ENCODE results near the gene CDHR4.
"Not testable (repeated sequence)": the region's sequence is repeated elsewhere in the genome, so short reads cannot be mapped to it uniquely, and the experiment has no call there.

Gene CDHR4

DNA sequence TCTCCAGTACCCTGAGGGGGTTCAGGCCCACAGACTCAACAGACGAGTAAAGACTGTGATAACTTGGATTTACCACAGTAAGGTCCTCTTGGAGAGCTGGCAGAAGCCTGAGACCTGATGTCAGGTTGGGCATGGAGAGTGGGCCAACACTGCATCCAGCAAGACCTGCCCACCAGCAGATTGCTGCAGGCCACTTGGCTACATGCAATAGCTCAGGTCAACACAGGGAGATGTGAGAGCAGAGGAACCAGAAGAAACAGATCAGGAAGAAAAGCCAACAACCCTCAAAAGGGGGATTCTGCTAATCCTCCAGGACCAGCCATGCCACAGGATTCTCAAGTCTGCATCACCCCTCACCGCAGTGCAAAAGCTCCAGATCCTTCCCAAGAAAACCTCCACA, 11.6 kb downstream of the CDHR4 start:
- H3K4me1 ChIP-seq (ENCODE audit: control insufficient read depth, insufficient read depth, low read length): peaks cover 3% of the 10 kb centered on the region
- H3K36me3 ChIP-seq (ENCODE audit: control insufficient read depth, insufficient read depth, low read length): no peaks in the 10 kb centered on the region
- no peak for DNase-seq (ENCODE audit: low read depth, low spot score)
- H3K9me3 ChIP-seq (ENCODE audit: control insufficient read depth, insufficient read depth, low read length): no peaks in the 10 kb centered on the region
- no peaks in the 10 kb centered on the region for H3K27me3 ChIP-seq (ENCODE audit: control insufficient read depth, insufficient read depth, low read length)
- H3K4me3 ChIP-seq (ENCODE audit: low read length): no peak overlapping the region
- no peak overlapping the region for H3K27ac ChIP-seq (ENCODE audit: low read length)
- WGBS (ENCODE audit: insufficient coverage, insufficient read length): no CpG with 5 or more reads among the region's 2 CpGs

DNA sequence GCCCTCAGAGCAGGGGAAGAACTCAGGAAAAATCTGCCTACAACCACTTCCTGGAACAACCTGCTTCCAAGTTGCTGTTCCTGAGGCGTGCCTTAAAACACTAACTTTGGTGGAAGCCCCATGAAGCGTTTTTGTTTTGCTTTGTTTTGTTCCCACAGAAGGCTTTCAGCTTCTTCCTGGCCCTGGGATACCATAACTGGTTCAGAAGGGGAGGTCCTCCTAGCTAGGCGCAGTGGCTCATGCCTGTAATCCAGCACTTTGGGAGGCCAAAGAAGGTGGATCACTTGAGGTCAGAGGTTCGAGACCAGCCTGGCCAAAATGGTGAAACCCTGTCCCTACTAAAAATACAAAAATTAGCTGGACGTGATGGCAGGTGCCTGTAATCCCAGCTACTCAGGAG, 12.1 kb downstream of the CDHR4 start:
- Histone ChIP-seq H3K27me3 (ENCODE audit: control insufficient read depth, insufficient read depth, low read length) (no peaks in the 10 kb centered on the region), H3K36me3 (ENCODE audit: control insufficient read depth, insufficient read depth, low read length) (no peaks in the 10 kb centered on the region), H3K9me3 (ENCODE audit: control insufficient read depth, insufficient read depth, low read length) (no peaks in the 10 kb centered on the region), H3K4me3 (ENCODE audit: low read length) (no peak overlapping the region), H3K4me1 (ENCODE audit: control insufficient read depth, insufficient read depth, low read length) (peaks cover 3% of the 10 kb centered on the region), H3K27ac (ENCODE audit: low read length) (no peak overlapping the region)
- no peak for DNase-seq (ENCODE audit: low read depth, low spot score)
- no CpG with 5 or more reads among the region's 5 CpGs for WGBS (ENCODE audit: insufficient coverage, insufficient read length)

DNA sequence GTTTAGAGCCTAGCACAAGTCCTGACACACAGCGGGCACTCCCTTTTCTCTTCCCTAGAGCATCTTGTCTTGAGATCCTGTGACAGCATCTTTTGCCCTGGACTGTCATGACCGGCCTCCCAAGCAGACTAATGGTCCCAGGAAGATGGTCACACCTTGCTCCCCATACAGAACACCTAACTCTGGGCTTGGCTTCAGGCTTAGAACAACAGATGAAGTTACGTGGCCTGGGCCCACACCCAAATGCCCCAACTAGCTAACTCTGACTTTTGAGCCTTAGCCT, 12.6 kb downstream of the CDHR4 start:
- H3K27me3 ChIP-seq (ENCODE audit: control insufficient read depth, insufficient read depth, low read length): no peaks in the 10 kb centered on the region
- H3K9me3 ChIP-seq (ENCODE audit: control insufficient read depth, insufficient read depth, low read length): no peaks in the 10 kb centered on the region
- H3K27ac ChIP-seq (ENCODE audit: low read length): no peak overlapping the region
- peaks cover 3% of the 10 kb centered on the region for H3K4me1 ChIP-seq (ENCODE audit: control insufficient read depth, insufficient read depth, low read length)
- no peak overlapping the region for H3K4me3 ChIP-seq (ENCODE audit: low read length)
- no peaks in the 10 kb centered on the region for H3K36me3 ChIP-seq (ENCODE audit: control insufficient read depth, insufficient read depth, low read length)
- no peak for DNase-seq (ENCODE audit: low read depth, low spot score)
- WGBS (ENCODE audit: insufficient coverage, insufficient read length): no CpG with 5 or more reads among the region's 3 CpGs

DNA sequence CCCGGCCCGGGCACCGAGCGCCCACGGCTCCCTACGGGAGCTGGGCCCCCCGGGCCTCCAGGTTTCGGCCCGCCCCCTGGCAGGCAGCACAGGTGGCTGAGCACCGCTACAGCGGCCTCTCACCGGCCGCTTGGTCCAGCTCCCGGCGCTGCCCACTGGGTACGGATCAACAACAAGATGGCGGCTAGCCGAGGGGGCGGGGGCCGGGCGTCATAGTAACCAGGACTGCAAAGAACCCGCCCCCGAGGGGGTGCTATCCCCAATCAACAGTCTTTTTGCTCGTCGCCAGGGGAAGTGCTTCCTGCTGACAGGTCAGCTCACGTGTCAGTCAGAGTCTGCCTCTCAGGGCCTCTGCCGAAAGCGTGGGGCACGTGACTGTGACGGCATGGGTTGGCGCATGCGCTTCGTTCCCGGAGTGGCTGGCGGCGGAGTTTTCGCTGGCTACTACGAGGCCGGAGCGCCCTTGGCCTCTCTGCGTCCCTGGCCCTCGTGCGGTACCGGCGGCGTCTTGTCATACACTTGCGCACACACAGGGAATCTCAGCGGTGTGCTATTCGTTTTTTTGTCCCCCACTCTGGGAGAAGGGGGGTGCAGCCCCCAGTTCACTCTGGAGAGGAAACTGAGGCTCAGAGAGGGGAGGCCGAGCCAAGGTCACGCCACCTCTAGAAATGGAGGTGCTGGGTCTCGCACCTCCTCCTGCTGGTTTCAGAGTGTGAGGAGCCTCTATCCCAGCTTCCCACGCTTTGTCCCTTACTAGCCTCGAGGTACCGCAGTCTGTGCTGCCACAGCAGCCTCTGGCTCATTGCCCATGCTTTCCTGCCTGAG, 13.1 kb downstream of the CDHR4 start, which contains the start of gene IP6K1:
IP6K1 (minus strand) TSS at position 186 of the 825 bp plus-strand sequence. CDS start 38,502 bp downstream, outside the sequence.
- WGBS (ENCODE audit: insufficient coverage, insufficient read length): no CpG with 5 or more reads among the region's 55 CpGs
- DNase-seq (ENCODE audit: low read depth, low spot score): peak; percentile 99
- Histone ChIP-seq H3K4me3 (ENCODE audit: low read length) (peak within 1 kb of the TSS; percentile 87), H3K27ac (ENCODE audit: low read length) (no peak within 1 kb of the TSS), H3K36me3 (ENCODE audit: control insufficient read depth, insufficient read depth, low read length) (no peaks in the 10 kb centered on the region), H3K27me3 (ENCODE audit: control insufficient read depth, insufficient read depth, low read length) (no peaks in the 10 kb centered on the region), H3K4me1 (ENCODE audit: control insufficient read depth, insufficient read depth, low read length) (peaks cover 3% of the 10 kb centered on the region), H3K9me3 (ENCODE audit: control insufficient read depth, insufficient read depth, low read length) (no peaks in the 10 kb centered on the region)

DNA sequence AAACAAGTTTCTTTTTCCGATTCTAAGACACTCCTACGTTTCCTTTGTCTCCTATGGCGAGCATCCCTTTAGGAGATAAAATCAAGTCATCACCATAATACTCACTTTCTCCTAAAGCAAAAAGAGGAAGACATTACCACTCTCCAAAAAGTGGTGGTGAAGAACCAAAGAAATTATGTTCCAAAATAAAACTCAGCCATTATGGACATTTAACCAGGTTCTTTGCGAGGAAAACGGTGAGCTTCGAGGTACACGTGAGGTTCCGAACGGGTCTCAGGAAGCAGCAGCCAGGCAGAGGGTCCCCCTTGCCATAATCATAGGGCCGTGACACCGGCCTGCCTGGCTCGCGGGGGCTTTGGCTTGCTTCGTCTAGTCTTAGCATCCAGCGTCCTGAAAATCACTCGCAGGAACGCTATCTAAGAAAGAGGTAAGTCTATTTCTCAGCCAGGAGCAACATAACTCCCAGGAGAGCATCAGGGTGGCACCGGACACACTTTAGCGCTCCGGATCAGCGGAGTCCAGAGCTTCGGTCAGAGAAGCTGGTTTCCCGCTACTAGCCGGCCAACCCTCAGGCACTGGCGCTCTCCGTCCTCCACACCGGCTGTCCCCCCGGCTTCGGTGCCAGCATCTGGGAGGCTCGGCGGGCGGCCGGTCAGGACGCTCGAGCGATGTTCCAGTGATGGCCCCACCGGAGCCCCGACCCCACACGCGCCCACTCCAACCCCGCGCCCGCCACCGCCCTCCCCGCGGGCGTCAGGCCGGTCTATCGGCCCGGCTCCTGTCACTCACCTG, 13.9 kb downstream of the CDHR4 start:
- WGBS (ENCODE audit: insufficient coverage, insufficient read length): no CpG with 5 or more reads among the region's 50 CpGs
- Histone ChIP-seq H3K9me3 (ENCODE audit: control insufficient read depth, insufficient read depth, low read length) (no peaks in the 10 kb centered on the region), H3K4me3 (ENCODE audit: low read length) (peak overlapping the region; percentile 87), H3K27ac (ENCODE audit: low read length) (no peak overlapping the region), H3K27me3 (ENCODE audit: control insufficient read depth, insufficient read depth, low read length) (no peaks in the 10 kb centered on the region), H3K4me1 (ENCODE audit: control insufficient read depth, insufficient read depth, low read length) (peaks cover 3% of the 10 kb centered on the region), H3K36me3 (ENCODE audit: control insufficient read depth, insufficient read depth, low read length) (no peaks in the 10 kb centered on the region)
- no peak for DNase-seq (ENCODE audit: low read depth, low spot score)

DNA sequence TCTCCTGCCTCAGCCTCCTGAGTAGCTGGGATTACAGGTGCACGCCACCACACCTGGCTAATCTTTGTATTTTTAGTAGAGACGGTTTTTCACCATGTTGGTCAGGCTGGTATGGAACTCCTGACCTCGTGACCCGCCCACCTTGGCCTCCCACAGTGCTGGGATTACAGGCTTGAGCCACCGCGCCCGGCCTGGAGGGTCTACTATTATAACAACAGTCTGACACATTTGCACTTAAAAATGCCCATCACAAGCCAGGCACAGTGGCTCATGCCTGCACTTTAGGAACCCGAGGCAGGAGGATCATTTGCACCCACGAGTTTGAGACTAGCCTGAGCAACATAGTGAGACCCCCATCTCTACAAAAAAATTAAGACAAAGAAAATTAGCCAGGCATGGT, 17.4 kb downstream of the CDHR4 start:
- not testable (repeated sequence) for DNase-seq (ENCODE audit: low read depth, low spot score)
- no CpG with 5 or more reads among the region's 9 CpGs for WGBS (ENCODE audit: insufficient coverage, insufficient read length)

DNA sequence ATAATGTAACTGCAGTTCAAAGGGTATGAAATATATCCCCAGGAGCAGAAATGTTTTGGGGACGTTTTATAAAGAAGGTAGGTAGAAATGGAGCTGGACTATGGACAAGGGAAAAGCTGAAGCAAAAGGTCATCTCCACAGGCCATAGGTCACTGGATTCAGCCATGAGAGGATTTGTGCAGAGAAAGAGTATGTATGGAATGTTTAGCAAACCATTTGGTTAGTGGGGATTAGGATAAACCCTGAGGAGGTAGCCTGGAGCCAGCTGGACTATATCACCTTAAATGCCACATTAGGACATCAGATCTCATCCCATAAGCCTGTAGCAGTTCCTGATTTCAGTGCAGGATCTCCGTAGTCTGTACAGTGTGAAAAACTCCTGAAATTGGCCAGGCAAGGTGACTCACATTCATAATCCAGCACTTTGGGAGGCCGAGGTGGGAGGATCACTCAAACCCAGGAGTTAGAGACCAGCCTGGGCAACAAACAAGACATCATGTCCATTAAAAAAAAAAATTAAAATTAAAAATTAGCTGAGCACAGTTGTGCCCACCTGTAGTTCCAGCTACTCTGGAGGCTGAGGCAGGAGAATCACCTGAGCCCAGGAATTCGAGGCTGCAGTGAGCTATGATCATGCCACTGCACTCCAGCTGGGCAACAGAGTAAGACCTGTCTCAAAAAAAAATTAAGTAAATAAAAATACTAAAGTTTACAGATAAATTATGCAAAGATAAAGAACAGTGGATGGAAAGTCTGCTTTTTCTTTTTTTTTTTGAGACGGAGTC, 18.1 kb downstream of the CDHR4 start:
- WGBS (ENCODE audit: insufficient coverage, insufficient read length): no CpG with 5 or more reads among the region's 5 CpGs
- H3K36me3 ChIP-seq (ENCODE audit: control insufficient read depth, insufficient read depth, low read length): no peaks in the 10 kb centered on the region
- no peaks in the 10 kb centered on the region for H3K4me1 ChIP-seq (ENCODE audit: control insufficient read depth, insufficient read depth, low read length)
- no peak overlapping the region for H3K4me3 ChIP-seq (ENCODE audit: low read length)
- no peaks in the 10 kb centered on the region for H3K27me3 ChIP-seq (ENCODE audit: control insufficient read depth, insufficient read depth, low read length)
- H3K9me3 ChIP-seq (ENCODE audit: control insufficient read depth, insufficient read depth, low read length): no peaks in the 10 kb centered on the region
- DNase-seq (ENCODE audit: low read depth, low spot score): no peak
- H3K27ac ChIP-seq (ENCODE audit: low read length): no peak overlapping the region

More for the DNA sequence above, 17.4 kb downstream of the CDHR4 start:
- H3K27me3 ChIP-seq (ENCODE audit: control insufficient read depth, insufficient read depth, low read length); H3K9me3 ChIP-seq (ENCODE audit: control insufficient read depth, insufficient read depth, low read length); H3K4me3 ChIP-seq (ENCODE audit: low read length); H3K36me3 ChIP-seq (ENCODE audit: control insufficient read depth, insufficient read depth, low read length); H3K4me1 ChIP-seq (ENCODE audit: control insufficient read depth, insufficient read depth, low read length); H3K27ac ChIP-seq (ENCODE audit: low read length): not testable (repeated sequence)

DNA sequence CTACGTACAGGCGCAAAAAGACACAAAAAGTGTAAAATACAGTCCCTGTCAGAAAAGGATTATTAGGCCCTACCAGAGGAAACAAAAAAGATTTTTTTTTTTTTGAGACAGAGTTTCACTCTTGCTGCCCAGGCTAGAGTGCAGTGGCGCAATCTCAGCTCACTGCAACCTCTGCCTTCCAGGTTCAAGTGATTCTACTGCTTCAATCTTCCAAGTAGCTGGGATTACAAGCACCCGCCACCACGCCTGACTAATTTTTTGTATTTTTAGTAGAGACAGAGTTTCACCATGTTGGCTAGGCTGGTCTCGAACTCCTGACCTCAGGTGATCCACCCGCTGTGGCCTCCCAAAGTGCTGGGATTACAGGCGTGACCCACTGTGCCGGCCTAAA, 18.7 kb downstream of the CDHR4 start:
- no CpG with 5 or more reads among the region's 9 CpGs for WGBS (ENCODE audit: insufficient coverage, insufficient read length)
- H3K36me3 ChIP-seq (ENCODE audit: control insufficient read depth, insufficient read depth, low read length); H3K4me1 ChIP-seq (ENCODE audit: control insufficient read depth, insufficient read depth, low read length); DNase-seq (ENCODE audit: low read depth, low spot score); H3K9me3 ChIP-seq (ENCODE audit: control insufficient read depth, insufficient read depth, low read length); H3K27ac ChIP-seq (ENCODE audit: low read length); H3K4me3 ChIP-seq (ENCODE audit: low read length); H3K27me3 ChIP-seq (ENCODE audit: control insufficient read depth, insufficient read depth, low read length): not testable (repeated sequence)

DNA sequence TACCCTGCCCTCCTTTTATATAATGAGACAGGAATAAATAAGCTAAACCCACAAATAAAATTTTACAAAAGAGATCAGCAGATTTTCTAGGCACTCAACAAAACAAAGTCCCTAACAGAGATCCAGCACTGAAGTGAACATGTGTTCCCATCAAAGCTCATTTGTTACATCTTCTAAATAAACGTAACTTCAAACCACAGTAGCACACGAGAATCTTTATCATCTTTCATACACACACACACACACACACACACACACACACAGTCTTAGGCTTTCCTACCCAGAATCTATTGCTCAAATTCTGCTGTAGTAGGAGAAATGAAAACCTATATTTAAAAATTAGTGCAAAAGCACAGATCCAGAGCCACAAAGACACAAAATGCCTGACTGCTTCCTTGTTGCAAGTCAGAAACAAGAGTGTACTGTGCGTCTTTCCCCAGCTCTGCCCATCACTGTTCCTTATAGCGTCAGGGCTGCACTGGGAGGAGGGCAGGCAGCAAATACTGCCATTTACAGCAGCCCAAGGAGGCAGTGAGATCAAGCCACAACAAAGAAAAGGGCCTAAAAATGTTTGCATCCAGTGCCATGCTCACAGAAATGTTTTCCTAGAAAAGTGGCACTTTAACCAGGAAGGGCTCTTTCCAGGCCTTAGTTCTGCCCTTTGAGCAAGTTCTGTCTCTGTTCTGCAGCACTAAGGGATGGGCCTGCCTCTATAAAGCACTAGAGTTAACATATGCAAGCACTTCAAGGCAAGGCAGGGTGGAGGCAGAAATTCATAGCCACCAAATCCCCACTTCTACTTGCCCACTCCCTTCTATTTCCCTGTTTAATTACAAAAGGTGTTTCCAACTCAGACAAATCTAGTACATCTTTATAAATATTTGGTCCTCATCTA, 19.3 kb downstream of the CDHR4 start:
- Histone ChIP-seq H3K27me3 (ENCODE audit: control insufficient read depth, insufficient read depth, low read length) (no peaks in the 10 kb centered on the region), H3K4me3 (ENCODE audit: low read length) (no peak overlapping the region), H3K36me3 (ENCODE audit: control insufficient read depth, insufficient read depth, low read length) (no peaks in the 10 kb centered on the region), H3K4me1 (ENCODE audit: control insufficient read depth, insufficient read depth, low read length) (no peaks in the 10 kb centered on the region), H3K9me3 (ENCODE audit: control insufficient read depth, insufficient read depth, low read length) (no peaks in the 10 kb centered on the region), H3K27ac (ENCODE audit: low read length) (no peak overlapping the region)
- 100% methylated on average over 2 of the region's 4 CpGs for WGBS (ENCODE audit: insufficient coverage, insufficient read length)
- DNase-seq (ENCODE audit: low read depth, low spot score): no peak

Data from iPS DF 6.9 (cell line).